ENCODE results near the gene ACE.

The ACE gene

GRCh38 chr17:63490329-63490728, 13.5 kb downstream of the ACE start:
- DNase-seq (ENCODE audit: insufficient read length, low spot score) (no peak), FAIRE-seq (peak; percentile 31)

- DNase-seq (ENCODE audit: insufficient read length, low spot score) (no peak), FAIRE-seq (no peak)
Observed at GRCh38 chr17:63490858-63491400, 14.1 kb downstream of the ACE start.

GRCh38 chr17:63491413-63491812, 14.6 kb downstream of the ACE start:
- DNase-seq (ENCODE audit: insufficient read length, low spot score) (no peak), FAIRE-seq (no peak)

GRCh38 chr17:63491977-63492618, 15.2 kb downstream of the ACE start:
- no peak for DNase-seq (ENCODE audit: insufficient read length, low spot score)
- no peak for FAIRE-seq

- DNase-seq (ENCODE audit: insufficient read length, low spot score) (no peak), FAIRE-seq (no peak)
Observed at GRCh38 chr17:63492940-63493339, 16.1 kb downstream of the ACE start.

GRCh38 chr17:63493411-63493810, 16.6 kb downstream of the ACE start:
- DNase-seq (ENCODE audit: insufficient read length, low spot score), result no peak
- no peak for FAIRE-seq

- FAIRE-seq, result no peak
- no peak for DNase-seq (ENCODE audit: insufficient read length, low spot score)
Observed at GRCh38 chr17:63494300-63494928, 17.6 kb downstream of the ACE start.

GRCh38 chr17:63495491-63495890, 18.6 kb downstream of the ACE start:
- FAIRE-seq (no peak), DNase-seq (ENCODE audit: insufficient read length, low spot score) (no peak)

GRCh38 chr17:63496177-63496576, 19.3 kb downstream of the ACE start:
- FAIRE-seq, result no peak
- DNase-seq (ENCODE audit: insufficient read length, low spot score), result no peak

- no peak for FAIRE-seq
- DNase-seq (ENCODE audit: insufficient read length, low spot score), result no peak
Observed at GRCh38 chr17:63496663-63497400, 20.0 kb downstream of the ACE start.

- peak; percentile 16 for FAIRE-seq
Observed at GRCh38 chr17:63497708-63498483, 21.0 kb downstream of the ACE start.

GRCh38 chr17:63498626-63499195, 21.9 kb downstream of the ACE start:
- no peak for FAIRE-seq

More at GRCh38 chr17:63497708-63498483, 21.0 kb downstream of the ACE start:
- DNase-seq (ENCODE audit: insufficient read length, low spot score), result no peak

GRCh38 chr17:63500543-63501390, 23.9 kb downstream of the ACE start:
- peak; percentile 36 for FAIRE-seq
- no peak for DNase-seq (ENCODE audit: insufficient read length, low spot score)

More at GRCh38 chr17:63498626-63499195, 21.9 kb downstream of the ACE start:
- no peak for DNase-seq (ENCODE audit: insufficient read length, low spot score)

GRCh38 chr17:63503341-63503705, 26.5 kb downstream of the ACE start:
- no peak for DNase-seq (ENCODE audit: insufficient read length, low spot score)
- FAIRE-seq, result no peak

GRCh38 chr17:63504261-63504660, 27.4 kb downstream of the ACE start:
- DNase-seq (ENCODE audit: insufficient read length, low spot score), result no peak
- no peak for FAIRE-seq

GRCh38 chr17:63505341-63505740, 28.5 kb downstream of the ACE start:
- peak; percentile 4 for FAIRE-seq
- DNase-seq (ENCODE audit: insufficient read length, low spot score), result no peak

- no peak for DNase-seq (ENCODE audit: insufficient read length, low spot score)
- no peak for FAIRE-seq
Observed at GRCh38 chr17:63506627-63507026, 29.8 kb downstream of the ACE start.

- DNase-seq (ENCODE audit: insufficient read length, low spot score) (no peak), FAIRE-seq (no peak)
Observed at GRCh38 chr17:63511331-63511730, 34.5 kb downstream of the ACE start.

- FAIRE-seq, result no peak
- no peak for DNase-seq (ENCODE audit: insufficient read length, low spot score)
Observed at GRCh38 chr17:63512388-63512787, 35.5 kb downstream of the ACE start.
